ENCODE data around the gene RAB3C. TPM values are rescaled to one million over a fixed set of nuclear protein-coding genes. Genes with fewer than 3 reads are reported as not detected.

The RAB3C gene
- total RNA-seq, 1 experiment from 2014 or later: not detected

DNA sequence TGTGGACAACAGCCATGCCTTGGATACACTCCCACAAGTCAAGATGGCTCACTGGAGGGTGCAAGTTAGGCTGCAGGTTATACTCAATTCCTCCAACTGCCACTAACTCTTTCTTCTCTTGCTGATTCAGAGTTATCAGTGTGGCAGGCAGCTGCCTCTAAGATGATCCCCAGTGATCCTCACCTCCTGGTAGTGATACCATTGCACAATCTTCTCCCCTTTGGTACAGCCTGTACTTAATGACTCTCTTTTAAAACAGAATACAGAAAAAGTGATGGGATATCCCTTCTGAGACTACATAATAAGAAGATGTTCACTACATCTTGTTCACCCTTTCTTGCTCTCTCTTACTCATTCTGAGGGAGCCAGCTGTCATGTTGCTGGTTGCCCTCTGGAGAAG lies 323.1 kb downstream of the RAB3C start:
- H3K4me3 ChIP-seq: no peak overlapping the region
- H3K27me3 ChIP-seq: no peaks in the 10 kb centered on the region
- H3K9me3 ChIP-seq (replicated peaks): no peaks in the 10 kb centered on the region
- no peaks in the 10 kb centered on the region for H3K36me3 ChIP-seq
- DNase-seq: no peak
- H3K27ac ChIP-seq: no peak overlapping the region
- no peaks in the 10 kb centered on the region for H3K4me1 ChIP-seq

Other genes with a start within 250 kb of the RAB3C start
- 38.8 and 41.6 TPM in 2 replicates for gene PLK2, start 123.0 kb upstream of the RAB3C start, total RNA-seq (2014; rRNA removed; shearing (Covaris generic))
- not detected in 2 replicates for gene GAPT, start 91.6 kb upstream of the RAB3C start, total RNA-seq (2014; rRNA removed; shearing (Covaris generic))

Data from SJCRH30 (cell line).